SK-N-MC (cell line): ENCODE measurements around the gene MARCHF10.

Source experiments
- EZH2 ChIP-seq: fragments of 200-600 bp; sonication (generic); IDR thresholded peaks from one replicate; pipeline ENCODE4 v1.6.1; 2017; ENCODE audit warnings: antibody characterized with exemption
- POLR2AphosphoS5 ChIP-seq: IDR thresholded peaks from 2 replicates; pipeline ENCODE4 v1.6.1; 2012; ENCODE audit warnings: mild to moderate bottlenecking, low read depth, low read length, borderline replicate concordance

DNA sequence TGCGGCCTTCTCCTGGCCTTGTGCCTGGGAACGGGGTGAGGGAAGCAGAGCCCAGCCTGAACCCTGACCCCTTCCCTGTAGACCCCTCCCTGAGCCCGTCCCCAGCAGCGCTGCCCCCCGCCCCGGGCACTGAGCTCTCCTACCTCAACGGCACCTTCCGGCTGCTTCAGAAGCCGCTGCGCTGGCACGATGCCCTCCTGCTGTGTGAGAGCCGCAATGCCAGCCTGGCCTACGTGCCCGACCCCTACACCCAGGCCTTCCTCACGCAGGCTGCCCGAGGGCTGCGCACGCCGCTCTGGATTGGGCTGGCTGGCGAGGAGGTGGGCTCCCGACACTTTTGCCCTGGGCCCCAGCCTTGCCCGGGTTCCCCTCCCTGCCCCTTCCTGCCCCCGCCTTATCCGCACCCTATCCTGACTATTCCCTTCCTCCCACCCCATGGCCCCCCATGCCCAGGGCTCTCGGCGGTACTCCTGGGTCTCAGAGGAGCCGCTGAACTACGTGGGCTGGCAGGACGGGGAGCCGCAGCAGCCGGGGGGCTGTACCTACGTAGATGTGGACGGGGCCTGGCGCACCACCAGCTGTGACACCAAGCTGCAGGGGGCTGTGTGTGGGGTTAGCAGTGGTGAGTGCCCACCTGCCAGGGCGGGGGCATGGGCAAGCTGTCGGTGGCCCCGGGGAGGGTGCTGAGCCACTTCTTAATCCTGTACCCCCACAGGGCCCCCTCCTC lies 118.5 kb downstream of the MARCHF10 start:
- no peak for TF ChIP-seq POLR2AphosphoS5
- TF ChIP-seq EZH2 = no peak
